Measurements from ENCODE around the gene PARP8.

PARP8 gene

DNA sequence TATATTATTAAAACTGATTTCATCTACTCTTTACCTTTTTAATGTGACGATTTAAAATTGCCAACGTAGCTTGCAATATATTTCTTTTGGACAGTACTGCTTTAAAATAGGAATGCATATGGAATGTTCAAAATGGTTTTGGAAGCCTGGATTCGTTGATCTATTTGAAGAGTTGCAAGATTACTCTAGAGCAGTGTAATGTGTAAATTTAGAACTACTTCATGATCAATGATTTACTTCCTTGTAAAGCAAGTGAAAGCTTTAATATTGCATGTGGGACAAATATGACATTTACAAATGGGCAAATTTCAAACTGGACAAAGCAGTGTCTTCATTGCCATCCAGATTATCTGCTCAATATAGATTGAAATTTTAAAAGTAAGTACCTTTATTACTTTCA is 38.3 kb downstream of the PARP8 start:
- FAIRE-seq: no peak
- DNase-seq (ENCODE audit: insufficient read length, low spot score): no peak
- TF ChIP-seq PAX5 (IDR thresholded peaks at IDR 0.05; ENCODE audit: insufficient read depth, low read length, severe bottlenecking) (no peak), POU2F2 (IDR thresholded peaks at IDR 0.05; ENCODE audit: low read depth, low read length) (no peak), POLR2A (IDR thresholded peaks at IDR 0.05; ENCODE audit: low read depth, low read length) (no peak), SPI1 (IDR thresholded peaks at IDR 0.05; ENCODE audit: low read depth, low read length) (no peak), POLR2AphosphoS5 (IDR thresholded peaks at IDR 0.05; ENCODE audit: low read depth, low read length) (no peak), TAF1 (IDR thresholded peaks at IDR 0.05; ENCODE audit: low read depth, low read length) (no peak)

DNA sequence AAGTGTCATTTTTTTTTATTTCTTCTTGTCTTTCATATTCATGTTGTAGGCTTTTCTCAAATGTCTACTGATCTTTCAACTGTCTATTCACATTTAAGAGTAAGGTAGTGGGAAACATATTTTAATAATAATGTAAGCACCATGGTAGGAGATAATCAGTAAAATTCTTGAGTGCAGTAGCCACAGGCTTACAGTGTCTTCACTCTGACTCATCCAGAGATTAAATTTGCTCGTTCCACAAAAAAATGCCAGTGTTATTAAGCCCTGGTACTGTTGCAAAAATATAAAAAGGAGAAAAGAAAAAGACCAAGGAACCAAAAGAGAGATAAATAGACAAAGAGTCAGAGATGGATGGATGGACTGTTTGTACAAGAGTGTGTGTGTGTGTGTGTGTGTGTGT is 43.0 kb downstream of the PARP8 start:
- DNase-seq (ENCODE audit: insufficient read length, low spot score) (no peak), FAIRE-seq (no peak)
- TF ChIP-seq PAX5 (IDR thresholded peaks at IDR 0.05; ENCODE audit: insufficient read depth, low read length, severe bottlenecking): no peak
- no peak for TF ChIP-seq SPI1 (IDR thresholded peaks at IDR 0.05; ENCODE audit: low read depth, low read length)
- TF ChIP-seq POLR2A (IDR thresholded peaks at IDR 0.05; ENCODE audit: low read depth, low read length): no peak
- TF ChIP-seq POU2F2 (IDR thresholded peaks at IDR 0.05; ENCODE audit: low read depth, low read length): no peak
- TF ChIP-seq TAF1 (IDR thresholded peaks at IDR 0.05; ENCODE audit: low read depth, low read length): no peak
- no peak for TF ChIP-seq POLR2AphosphoS5 (IDR thresholded peaks at IDR 0.05; ENCODE audit: low read depth, low read length)

DNA sequence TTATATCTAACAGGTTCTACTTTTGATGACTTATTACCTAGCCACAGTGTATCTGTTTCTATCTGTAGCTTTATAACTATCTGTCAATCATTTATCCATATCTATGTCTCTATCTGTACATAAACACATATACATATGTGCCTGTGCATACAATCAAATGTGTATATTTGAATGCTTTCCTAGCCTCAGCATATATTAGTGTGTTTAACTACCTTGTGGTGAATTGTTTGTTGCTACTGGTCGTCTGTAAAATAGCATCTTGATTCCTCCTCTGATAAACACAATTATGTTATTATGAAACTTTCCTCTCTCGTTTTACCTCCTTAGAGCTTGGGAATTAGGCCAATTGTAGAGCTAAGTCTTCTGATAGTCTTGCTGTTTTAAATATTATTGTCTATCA is 44.4 kb downstream of the PARP8 start:
- FAIRE-seq (no peak), DNase-seq (ENCODE audit: insufficient read length, low spot score) (no peak)
- TF ChIP-seq SPI1 (IDR thresholded peaks at IDR 0.05; ENCODE audit: low read depth, low read length) (no peak), POLR2A (IDR thresholded peaks at IDR 0.05; ENCODE audit: low read depth, low read length) (no peak), POLR2AphosphoS5 (IDR thresholded peaks at IDR 0.05; ENCODE audit: low read depth, low read length) (no peak), POU2F2 (IDR thresholded peaks at IDR 0.05; ENCODE audit: low read depth, low read length) (no peak), PAX5 (IDR thresholded peaks at IDR 0.05; ENCODE audit: insufficient read depth, low read length, severe bottlenecking) (no peak), TAF1 (IDR thresholded peaks at IDR 0.05; ENCODE audit: low read depth, low read length) (no peak)

DNA sequence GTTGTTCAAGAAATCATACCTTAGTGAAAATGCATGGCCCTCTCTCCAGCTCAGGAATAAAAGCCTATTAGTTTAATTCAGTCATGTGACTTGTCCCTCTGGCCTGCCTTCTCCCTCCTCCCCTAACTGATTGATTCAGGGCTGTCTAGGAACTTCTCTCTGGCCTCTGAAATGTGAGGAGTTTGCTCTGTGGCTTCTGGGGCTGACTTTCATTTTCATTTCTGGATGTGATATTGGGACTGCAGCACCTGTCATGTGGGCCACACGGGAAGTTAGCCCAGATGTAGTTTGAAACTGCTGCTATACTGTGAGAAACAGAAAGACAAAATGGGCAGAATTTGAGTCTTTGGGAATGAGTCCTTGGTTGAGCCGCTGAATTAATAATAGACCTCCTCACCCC is 44.8 kb downstream of the PARP8 start:
- DNase-seq (ENCODE audit: insufficient read length, low spot score) (peak; percentile 14), FAIRE-seq (peak; percentile 87)
- TF ChIP-seq POLR2AphosphoS5 (IDR thresholded peaks at IDR 0.05; ENCODE audit: low read depth, low read length): no peak
- TF ChIP-seq POLR2A (IDR thresholded peaks at IDR 0.05; ENCODE audit: low read depth, low read length): no peak
- TF ChIP-seq POU2F2 (IDR thresholded peaks at IDR 0.05; ENCODE audit: low read depth, low read length): no peak
- TF ChIP-seq SPI1 (IDR thresholded peaks at IDR 0.05; ENCODE audit: low read depth, low read length): no peak
- no peak for TF ChIP-seq PAX5 (IDR thresholded peaks at IDR 0.05; ENCODE audit: insufficient read depth, low read length, severe bottlenecking)
- TF ChIP-seq TAF1 (IDR thresholded peaks at IDR 0.05; ENCODE audit: low read depth, low read length): no peak

DNA sequence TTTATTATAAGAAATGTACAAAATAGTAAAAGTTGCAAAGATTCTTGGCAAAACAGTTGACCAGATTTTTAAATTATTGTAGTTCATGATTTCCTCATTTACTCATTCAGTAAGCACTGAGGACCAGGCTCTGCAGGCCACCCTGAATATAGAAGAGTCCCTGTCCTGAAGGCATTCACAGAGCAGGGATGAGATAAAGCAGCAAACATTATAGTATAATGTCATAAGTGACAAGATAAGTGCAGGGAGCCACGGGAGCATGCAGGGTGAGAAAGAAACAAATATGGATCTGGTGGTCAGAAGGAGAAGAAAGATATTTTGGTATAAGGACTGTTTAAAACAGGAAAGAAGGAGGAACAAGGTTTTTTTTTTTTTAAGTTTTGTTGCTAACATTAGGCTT is 46.0 kb downstream of the PARP8 start:
- no peak for FAIRE-seq
- TF ChIP-seq PAX5 (IDR thresholded peaks at IDR 0.05; ENCODE audit: insufficient read depth, low read length, severe bottlenecking) (no peak), POLR2AphosphoS5 (IDR thresholded peaks at IDR 0.05; ENCODE audit: low read depth, low read length) (no peak), SPI1 (IDR thresholded peaks at IDR 0.05; ENCODE audit: low read depth, low read length) (no peak), POU2F2 (IDR thresholded peaks at IDR 0.05; ENCODE audit: low read depth, low read length) (no peak), TAF1 (IDR thresholded peaks at IDR 0.05; ENCODE audit: low read depth, low read length) (no peak), POLR2A (IDR thresholded peaks at IDR 0.05; ENCODE audit: low read depth, low read length) (no peak)
- DNase-seq (ENCODE audit: insufficient read length, low spot score): no peak

DNA sequence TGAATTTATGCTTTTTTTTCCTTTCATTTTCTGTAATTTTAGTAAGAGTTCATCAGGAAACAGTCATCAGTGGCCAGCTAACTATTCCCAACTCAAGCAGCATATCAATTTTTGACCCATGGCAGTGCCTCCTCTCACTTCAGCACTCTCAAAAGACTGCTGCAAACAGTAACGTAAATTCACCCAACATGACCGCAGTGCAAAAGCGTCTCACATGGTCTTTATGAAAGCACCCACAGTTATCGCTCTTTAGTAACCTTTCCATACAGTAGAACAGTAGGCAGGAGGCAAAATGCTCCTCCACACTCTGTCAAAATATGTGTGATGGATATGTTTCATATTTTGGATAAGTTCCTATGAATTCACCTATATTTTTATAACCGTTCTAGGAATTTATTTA is 48.6 kb downstream of the PARP8 start:
- TF ChIP-seq POLR2AphosphoS5 (IDR thresholded peaks at IDR 0.05; ENCODE audit: low read depth, low read length) (no peak), POU2F2 (IDR thresholded peaks at IDR 0.05; ENCODE audit: low read depth, low read length) (no peak), SPI1 (IDR thresholded peaks at IDR 0.05; ENCODE audit: low read depth, low read length) (no peak), POLR2A (IDR thresholded peaks at IDR 0.05; ENCODE audit: low read depth, low read length) (no peak), PAX5 (IDR thresholded peaks at IDR 0.05; ENCODE audit: insufficient read depth, low read length, severe bottlenecking) (no peak), TAF1 (IDR thresholded peaks at IDR 0.05; ENCODE audit: low read depth, low read length) (no peak)
- peak; percentile 68 for FAIRE-seq

DNA sequence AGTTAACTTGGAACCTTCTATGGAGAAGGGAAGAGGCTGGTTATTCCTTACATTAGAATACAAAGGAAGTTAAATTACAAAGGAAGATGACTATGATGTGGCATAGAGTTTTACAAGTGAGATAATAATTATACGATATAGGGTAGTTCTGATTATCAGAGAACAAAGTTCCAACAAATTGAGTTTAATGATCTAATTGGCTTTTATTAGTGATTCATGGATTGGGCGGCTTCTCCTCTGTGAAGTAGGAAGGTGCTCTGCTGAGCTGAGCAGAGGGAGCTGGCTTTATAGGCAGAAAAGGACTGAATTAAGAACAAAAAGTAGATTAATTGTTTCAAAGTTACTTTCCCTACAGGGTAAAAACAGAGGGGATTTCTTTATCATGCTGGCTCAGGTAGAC is 49.7 kb downstream of the PARP8 start:
- DNase-seq (ENCODE audit: insufficient read length, low spot score): no peak
- no peak for FAIRE-seq
- TF ChIP-seq TAF1 (IDR thresholded peaks at IDR 0.05; ENCODE audit: low read depth, low read length) (no peak), POLR2A (IDR thresholded peaks at IDR 0.05; ENCODE audit: low read depth, low read length) (no peak), PAX5 (IDR thresholded peaks at IDR 0.05; ENCODE audit: insufficient read depth, low read length, severe bottlenecking) (no peak), SPI1 (IDR thresholded peaks at IDR 0.05; ENCODE audit: low read depth, low read length) (no peak), POU2F2 (IDR thresholded peaks at IDR 0.05; ENCODE audit: low read depth, low read length) (no peak), POLR2AphosphoS5 (IDR thresholded peaks at IDR 0.05; ENCODE audit: low read depth, low read length) (no peak)

More for the DNA sequence above, 48.6 kb downstream of the PARP8 start:
- DNase-seq (ENCODE audit: insufficient read length, low spot score): no peak

DNA sequence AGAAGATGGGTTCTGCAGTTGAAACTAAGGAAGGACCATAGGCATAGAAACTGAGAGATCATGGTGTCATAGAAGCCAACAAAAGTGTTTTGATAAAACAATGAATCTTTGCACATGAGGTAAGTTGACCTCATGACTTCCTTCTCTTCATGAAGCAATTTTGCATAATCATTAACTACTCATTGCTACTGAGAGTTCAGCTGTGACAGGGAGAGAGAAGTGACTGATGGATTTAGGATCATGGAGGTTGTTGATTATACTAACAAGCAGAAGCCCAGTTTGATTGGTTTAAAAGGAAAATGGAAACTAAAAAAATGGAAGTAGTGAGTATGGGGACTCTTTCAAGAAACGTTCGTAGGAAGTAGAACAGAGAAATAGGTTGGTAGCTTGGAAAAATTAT is 51.2 kb downstream of the PARP8 start:
- TF ChIP-seq TAF1 (IDR thresholded peaks at IDR 0.05; ENCODE audit: low read depth, low read length) (no peak), SPI1 (IDR thresholded peaks at IDR 0.05; ENCODE audit: low read depth, low read length) (no peak), POLR2AphosphoS5 (IDR thresholded peaks at IDR 0.05; ENCODE audit: low read depth, low read length) (no peak), POLR2A (IDR thresholded peaks at IDR 0.05; ENCODE audit: low read depth, low read length) (no peak), POU2F2 (IDR thresholded peaks at IDR 0.05; ENCODE audit: low read depth, low read length) (no peak), PAX5 (IDR thresholded peaks at IDR 0.05; ENCODE audit: insufficient read depth, low read length, severe bottlenecking) (no peak)
- DNase-seq (ENCODE audit: insufficient read length, low spot score): no peak
- no peak for FAIRE-seq

DNA sequence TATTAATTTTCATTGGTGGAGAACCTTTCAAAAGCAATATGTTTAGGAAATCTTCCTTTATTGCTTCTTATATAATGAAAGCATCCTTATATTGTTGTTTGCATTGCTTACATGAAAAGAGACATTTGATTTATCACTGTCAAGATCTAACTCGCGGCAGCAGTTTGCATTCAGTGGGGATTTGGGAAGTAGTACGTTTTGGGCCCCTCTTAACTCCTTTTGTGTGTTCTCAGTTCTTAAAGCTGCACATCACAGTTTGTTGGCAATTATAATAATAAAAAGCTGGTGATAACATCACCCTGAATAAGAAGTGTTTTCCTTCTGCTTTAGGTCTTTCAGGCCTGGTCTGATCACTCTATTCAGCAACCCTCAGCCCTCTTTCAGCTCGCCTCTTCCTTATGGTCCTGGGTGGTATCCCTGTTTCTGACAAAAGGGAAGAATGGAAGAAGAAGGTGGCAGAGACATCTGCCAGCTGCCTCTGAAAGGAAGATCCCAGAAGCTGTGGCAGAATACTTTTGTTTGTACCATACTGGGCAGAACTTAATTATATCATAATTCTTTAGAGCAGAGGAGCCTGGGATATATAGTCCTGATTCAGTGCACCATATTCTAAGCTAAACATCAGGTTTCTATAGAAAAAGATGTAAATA is 53.7 kb downstream of the PARP8 start:
- FAIRE-seq (no peak), DNase-seq (ENCODE audit: insufficient read length, low spot score) (no peak)
- TF ChIP-seq SPI1 (IDR thresholded peaks at IDR 0.05; ENCODE audit: low read depth, low read length) (no peak), POLR2A (IDR thresholded peaks at IDR 0.05; ENCODE audit: low read depth, low read length) (no peak), POLR2AphosphoS5 (IDR thresholded peaks at IDR 0.05; ENCODE audit: low read depth, low read length) (no peak), TAF1 (IDR thresholded peaks at IDR 0.05; ENCODE audit: low read depth, low read length) (no peak)

DNA sequence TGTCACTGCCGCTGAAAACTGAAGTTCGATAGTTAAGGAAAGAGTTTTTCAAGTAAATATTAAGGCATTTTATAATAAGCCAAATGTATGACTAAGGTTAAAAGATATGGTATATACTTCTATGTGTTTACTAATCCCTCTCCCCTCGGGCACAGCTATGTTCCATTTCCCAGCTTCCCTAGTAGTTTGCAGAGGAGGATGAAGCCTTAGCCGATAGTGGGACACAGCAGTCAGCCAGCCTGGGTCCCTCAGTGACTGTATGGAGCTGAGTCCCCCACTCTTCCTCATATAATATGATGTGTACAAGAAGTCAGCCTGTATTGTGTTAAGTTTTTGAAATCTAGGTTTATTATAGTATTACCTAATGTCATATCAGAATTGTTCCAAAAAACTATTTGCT is 55.8 kb downstream of the PARP8 start:
- FAIRE-seq (no peak), DNase-seq (ENCODE audit: insufficient read length, low spot score) (no peak)
- no peak for TF ChIP-seq POLR2A (IDR thresholded peaks at IDR 0.05; ENCODE audit: low read depth, low read length)
- TF ChIP-seq TAF1 (IDR thresholded peaks at IDR 0.05; ENCODE audit: low read depth, low read length): no peak
- TF ChIP-seq PAX5 (IDR thresholded peaks at IDR 0.05; ENCODE audit: insufficient read depth, low read length, severe bottlenecking): no peak
- TF ChIP-seq POU2F2 (IDR thresholded peaks at IDR 0.05; ENCODE audit: low read depth, low read length): no peak
- no peak for TF ChIP-seq SPI1 (IDR thresholded peaks at IDR 0.05; ENCODE audit: low read depth, low read length)
- no peak for TF ChIP-seq POLR2AphosphoS5 (IDR thresholded peaks at IDR 0.05; ENCODE audit: low read depth, low read length)
